ENCODE measurements around the gene A3GALT2.

Gene A3GALT2

GRCh38 chr1:33296824-33297223 is 24.1 kb downstream of the A3GALT2 start:
- no peak for TF ChIP-seq CTCF (IDR thresholded peaks at IDR 0.05; ENCODE audit: unreplicated experiment in 3 of 3)
- Mint-ChIP-seq H3K9me3 (no peaks in the 10 kb centered on the region), H3K27me3 (ENCODE audit: low read depth) (no peaks in the 10 kb centered on the region), H3K27ac (peak overlapping the region in 2 of 3 experiments; percentile 44 to 55), H3K36me3 (ENCODE audit: low read depth) (peaks cover 80% of the 10 kb centered on the region), H3K4me3 (no peak overlapping the region), H3K4me1 (peaks cover 26% of the 10 kb centered on the region)

- TF ChIP-seq CTCF (IDR thresholded peaks at IDR 0.05; ENCODE audit: unreplicated experiment in 3 of 3), result no peak
- peaks cover 79% of the 10 kb centered on the region for H3K36me3 Mint-ChIP-seq (ENCODE audit: low read depth)
- H3K4me3 Mint-ChIP-seq, result no peak overlapping the region
- no peaks in the 10 kb centered on the region for H3K27me3 Mint-ChIP-seq (ENCODE audit: low read depth)
- peak overlapping the region in 1 of 3 experiments; percentile 44 for H3K27ac Mint-ChIP-seq
- H3K4me1 Mint-ChIP-seq, result peaks cover 20% of the 10 kb centered on the region
- H3K9me3 Mint-ChIP-seq, result no peaks in the 10 kb centered on the region
Measured at GRCh38 chr1:33296082-33296458, 24.8 kb downstream of the A3GALT2 start.

GRCh38 chr1:33295450-33296081 is 25.3 kb downstream of the A3GALT2 start:
- peak; percentile 95 to 97 (median 97) for TF ChIP-seq CTCF (IDR thresholded peaks at IDR 0.05; ENCODE audit: unreplicated experiment in 3 of 3)
- H3K27ac Mint-ChIP-seq, result no peak overlapping the region
- H3K4me3 Mint-ChIP-seq, result no peak overlapping the region
- H3K27me3 Mint-ChIP-seq (ENCODE audit: low read depth), result no peaks in the 10 kb centered on the region
- H3K9me3 Mint-ChIP-seq, result no peaks in the 10 kb centered on the region
- peaks cover 78% of the 10 kb centered on the region for H3K36me3 Mint-ChIP-seq (ENCODE audit: low read depth)
- H3K4me1 Mint-ChIP-seq, result peaks cover 15% of the 10 kb centered on the region

- H3K27ac Mint-ChIP-seq, result no peak overlapping the region
Measured at GRCh38 chr1:33295023-33295422, 25.9 kb downstream of the A3GALT2 start.

GRCh38 chr1:33294071-33295010 is 26.6 kb downstream of the A3GALT2 start:
- H3K27ac Mint-ChIP-seq, result peak overlapping the region in 1 of 3 experiments; percentile 48

More at GRCh38 chr1:33295023-33295422, 25.9 kb downstream of the A3GALT2 start:
- TF ChIP-seq CTCF (IDR thresholded peaks at IDR 0.05; ENCODE audit: unreplicated experiment in 3 of 3), result no peak
- Mint-ChIP-seq H3K4me3 (no peak overlapping the region), H3K36me3 (ENCODE audit: low read depth) (peaks cover 76% of the 10 kb centered on the region), H3K4me1 (peaks cover 10% of the 10 kb centered on the region), H3K9me3 (no peaks in the 10 kb centered on the region), H3K27me3 (ENCODE audit: low read depth) (no peaks in the 10 kb centered on the region)

More at GRCh38 chr1:33294071-33295010, 26.6 kb downstream of the A3GALT2 start:
- Mint-ChIP-seq H3K4me3 (no peak overlapping the region), H3K4me1 (peaks cover 9% of the 10 kb centered on the region), H3K9me3 (peaks cover 2% of the 10 kb centered on the region), H3K36me3 (ENCODE audit: low read depth) (peaks cover 80% of the 10 kb centered on the region), H3K27me3 (ENCODE audit: low read depth) (no peaks in the 10 kb centered on the region)
- no peak for TF ChIP-seq CTCF (IDR thresholded peaks at IDR 0.05; ENCODE audit: unreplicated experiment in 3 of 3)

Data from nephron (organoid).